Measurements from ENCODE around the gene TOP1. TPM values are rescaled to one million over a fixed set of nuclear protein-coding genes. Genes with fewer than 3 reads are reported as not detected.

TOP1 gene
- polyA plus RNA-seq, 1 of the 3 experiments (the other 2 are of a cell fraction): 11.9 TPM

DNA sequence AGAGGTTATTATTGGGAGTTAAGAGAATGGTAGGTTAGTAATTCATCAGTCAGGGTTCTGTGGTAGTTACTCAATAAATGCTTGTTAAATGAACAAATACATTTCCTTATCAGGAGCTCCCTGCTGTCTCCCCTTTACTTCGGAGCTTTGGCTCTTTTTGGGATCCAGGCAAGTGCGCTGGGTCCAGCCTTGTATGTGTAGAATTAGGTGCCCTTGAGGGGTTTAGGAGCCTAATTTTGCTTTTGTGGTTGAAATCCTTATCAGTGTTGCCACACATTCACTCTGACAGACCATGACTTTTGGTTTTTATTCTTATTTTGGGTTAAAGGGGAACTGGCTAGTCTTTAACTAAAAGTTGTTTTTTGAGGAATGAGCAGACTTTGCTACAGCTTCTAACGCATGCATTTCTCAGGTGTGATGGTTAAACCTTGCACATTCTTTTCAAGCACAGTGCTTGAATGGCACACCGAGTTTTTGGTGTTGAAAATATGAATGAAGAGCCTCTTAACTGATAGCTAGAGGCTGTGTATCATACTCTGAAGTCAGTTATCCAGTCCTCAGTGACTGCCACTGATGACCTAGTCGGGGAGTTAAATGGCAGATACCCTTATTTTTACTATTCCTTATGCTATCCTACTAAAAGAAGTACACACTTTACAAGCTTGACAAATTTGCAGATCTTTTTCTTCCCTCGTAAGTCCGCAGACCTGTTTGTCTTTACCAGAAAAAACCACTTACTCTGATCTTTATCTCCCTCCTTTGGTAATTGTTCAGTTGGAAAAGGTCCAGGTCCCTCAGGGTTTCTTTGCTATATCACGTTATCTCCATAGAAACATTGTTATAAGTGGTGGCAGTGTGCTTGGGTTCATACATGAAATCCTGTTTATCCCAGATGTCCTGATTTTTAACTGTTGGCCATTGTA lies 58.0 kb downstream of the TOP1 start:
- ChIA-PET POLR2A (interaction anchor here (0.9 to 2.9 kb wide), 2 partner anchors 14 to 58 kb away, joined by 3 to 12 read pairs; partner anchors contain the start of gene TOP1), CTCF (interaction anchor here (0.7 to 2.9 kb wide), 10 partner anchors 8 to 124 kb away, joined by 3 to 24 read pairs (median 4); no protein-coding TSS in a partner anchor)
- WGBS (ENCODE audit: low lambda C conversion rate): 36% methylated on average over 8 of the region's 8 CpGs
- no peak overlapping the region for H2AFZ ChIP-seq (ENCODE audit: low read depth)
- H3K27me3 ChIP-seq (ENCODE audit: insufficient read depth): no peaks in the 10 kb centered on the region
- peak; percentile 78 for TF ChIP-seq NFIC (IDR thresholded peaks at IDR 0.05; ENCODE audit: borderline replicate concordance)
- TF ChIP-seq TEAD4 (IDR thresholded peaks at IDR 0.05; ENCODE audit: borderline replicate concordance, insufficient read depth): peak; percentile 50; the same call in 1 of the 2 replicates
- peak; percentile 97 for TF ChIP-seq GATA2 (CRISPR knock-in tag; IDR thresholded peaks at IDR 0.05)
- TF ChIP-seq, protein P1, sequence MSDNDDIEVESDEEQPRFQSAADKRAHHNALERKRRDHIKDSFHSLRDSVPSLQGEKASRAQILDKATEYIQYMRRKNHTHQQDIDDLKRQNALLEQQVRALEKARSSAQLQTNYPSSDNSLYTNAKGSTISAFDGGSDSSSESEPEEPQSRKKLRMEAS (IDR thresholded peaks at IDR 0.05; ENCODE audit: low read depth): no peak
- TF ChIP-seq, protein P2, sequence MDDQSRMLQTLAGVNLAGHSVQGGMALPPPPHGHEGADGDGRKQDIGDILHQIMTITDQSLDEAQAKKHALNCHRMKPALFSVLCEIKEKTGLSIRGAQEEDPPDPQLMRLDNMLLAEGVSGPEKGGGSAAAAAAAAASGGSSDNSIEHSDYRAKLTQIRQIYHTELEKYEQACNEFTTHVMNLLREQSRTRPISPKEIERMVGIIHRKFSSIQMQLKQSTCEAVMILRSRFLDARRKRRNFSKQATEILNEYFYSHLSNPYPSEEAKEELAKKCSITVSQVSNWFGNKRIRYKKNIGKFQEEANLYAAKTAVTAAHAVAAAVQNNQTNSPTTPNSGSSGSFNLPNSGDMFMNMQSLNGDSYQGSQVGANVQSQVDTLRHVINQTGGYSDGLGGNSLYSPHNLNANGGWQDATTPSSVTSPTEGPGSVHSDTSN (IDR thresholded peaks at IDR 0.05): no peak
- peak; percentile 69 for TF ChIP-seq TCF12 (IDR thresholded peaks at IDR 0.05)
- TF ChIP-seq RCOR1 (IDR thresholded peaks at IDR 0.05; ENCODE audit: low read length): peak; percentile 91; the same call in 1 of the 2 replicates
- TF ChIP-seq FOXJ3 (CRISPR knock-in tag; IDR thresholded peaks at IDR 0.05): peak; percentile 88
- peak in 1 of 2 experiments; percentile 94; a peak in 2 of 4 replicates for TF ChIP-seq EP300 (IDR thresholded peaks at IDR 0.05; ENCODE audit: borderline replicate concordance in 1 of 2, low read depth in 1 of 2, low read length in 1 of 2)
- TF ChIP-seq RXRA (IDR thresholded peaks at IDR 0.05; ENCODE audit: borderline replicate concordance, low read depth): no peak
- no peak for TF ChIP-seq RAD21 (IDR thresholded peaks at IDR 0.05; ENCODE audit: low read length)
- no peak for TF ChIP-seq FOXM1 (IDR thresholded peaks at IDR 0.05; ENCODE audit: low read depth)
- no peak for TF ChIP-seq SMC3 (IDR thresholded peaks at IDR 0.05; ENCODE audit: low read depth, low read length)
- TF ChIP-seq CHD2 (IDR thresholded peaks at IDR 0.05; ENCODE audit: low read length, partially characterized antibody): peak; percentile 82
- TF ChIP-seq RFX5 (IDR thresholded peaks at IDR 0.05; ENCODE audit: low read length): peak; percentile 26; the same call in 1 of the 2 replicates
- peaks cover 14% of the 10 kb centered on the region for H3K79me2 ChIP-seq (ENCODE audit: insufficient read depth)
- no peaks in the 10 kb centered on the region for H4K20me1 ChIP-seq (ENCODE audit: insufficient read depth)
- peaks cover 44 to 80% of the 10 kb centered on the region in 2 experiments for H3K36me3 ChIP-seq (replicated peaks in 1 of 2; ENCODE audit: control insufficient read depth in 1 of 2, insufficient read depth in 2 of 2, low read length in 1 of 2)
- no peak overlapping the region; the same call in 1 of the 2 replicates for H3K4me2 ChIP-seq
- peak overlapping the region; percentile 32 to 98; a peak in 3 of 4 replicates for H3K27ac ChIP-seq (ENCODE audit: low read depth in 2 of 2, low read length in 1 of 2)
- no peak overlapping the region for H3K9ac ChIP-seq
- H3K4me3 ChIP-seq (ENCODE audit: low read depth in 2 of 2, low read length in 1 of 2): no peak overlapping the region; a peak in 1 of 4 replicates
- no peaks in the 10 kb centered on the region for H3K9me3 ChIP-seq
- H3F3A ChIP-seq (replicated peaks; ENCODE audit: insufficient read depth): peaks cover 13% of the 10 kb centered on the region
- H3K9me2 ChIP-seq: no peaks in the 10 kb centered on the region
- peak; percentile 76 for DNase-seq
- H3K4me1 ChIP-seq (ENCODE audit: control insufficient read depth in 1 of 2, insufficient read depth in 2 of 2, low read depth in 1 of 2, low read length in 1 of 2): peaks cover 0 to 19% of the 10 kb centered on the region in 2 experiments; a peak in 2 of 4 replicates

DNA sequence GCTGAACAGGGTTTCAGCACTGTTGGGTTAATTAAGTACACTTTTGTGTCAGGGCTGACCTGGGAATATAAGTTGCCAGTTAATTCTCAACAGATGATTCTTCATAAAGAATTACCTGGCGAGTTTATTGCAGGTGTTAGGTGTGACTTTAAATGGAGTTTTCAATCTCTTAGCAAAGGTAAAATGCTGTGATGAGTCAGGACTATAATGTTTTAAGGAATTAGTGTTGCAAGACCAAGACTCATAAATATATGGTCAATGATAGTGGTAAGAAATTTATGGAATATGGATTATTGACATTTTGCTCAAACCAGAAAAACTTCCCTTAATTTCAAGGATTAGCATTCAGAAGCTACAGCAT lies 58.7 kb downstream of the TOP1 start:
- Histone ChIP-seq H3F3A (replicated peaks; ENCODE audit: insufficient read depth) (peaks cover 13% of the 10 kb centered on the region), H3K9ac (no peak overlapping the region), H4K20me1 (ENCODE audit: insufficient read depth) (no peaks in the 10 kb centered on the region), H3K9me3 (no peaks in the 10 kb centered on the region), H3K9me2 (no peaks in the 10 kb centered on the region), H3K4me1 (ENCODE audit: control insufficient read depth in 1 of 2, insufficient read depth in 2 of 2, low read depth in 1 of 2, low read length in 1 of 2) (peaks cover 0 to 19% of the 10 kb centered on the region in 2 experiments; a peak in 2 of 4 replicates), H2AFZ (ENCODE audit: low read depth) (no peak overlapping the region), H3K36me3 (replicated peaks in 1 of 2; ENCODE audit: control insufficient read depth in 1 of 2, insufficient read depth in 2 of 2, low read length in 1 of 2) (peaks cover 43 to 80% of the 10 kb centered on the region in 2 experiments), H3K27ac (ENCODE audit: low read depth in 2 of 2, low read length in 1 of 2) (peak overlapping the region; percentile 32 to 98; a peak in 3 of 4 replicates), H3K79me2 (ENCODE audit: insufficient read depth) (peaks cover 14% of the 10 kb centered on the region), H3K4me3 (ENCODE audit: low read depth in 2 of 2, low read length in 1 of 2) (no peak overlapping the region), H3K4me2 (no peak overlapping the region), H3K27me3 (ENCODE audit: insufficient read depth) (no peaks in the 10 kb centered on the region)
- ChIA-PET CTCF (interaction anchor here (0.8 to 2.9 kb wide), 9 partner anchors 10 to 124 kb away, joined by 3 to 24 read pairs (median 4); no protein-coding TSS in a partner anchor), POLR2A (interaction anchor here (0.9 to 2.9 kb wide), 2 partner anchors 15 to 58 kb away, joined by 3 to 12 read pairs; partner anchors contain the start of gene TOP1)
- no peak for DNase-seq
- WGBS (ENCODE audit: low lambda C conversion rate): 64% methylated on average over 1 of the region's 1 CpG
- TF ChIP-seq JUND (IDR thresholded peaks at IDR 0.05) (no peak), MXI1 (IDR thresholded peaks at IDR 0.05; ENCODE audit: low read depth, low read length) (no peak), GATA2 (CRISPR knock-in tag; IDR thresholded peaks at IDR 0.05) (no peak)
- TF ChIP-seq, protein P3, sequence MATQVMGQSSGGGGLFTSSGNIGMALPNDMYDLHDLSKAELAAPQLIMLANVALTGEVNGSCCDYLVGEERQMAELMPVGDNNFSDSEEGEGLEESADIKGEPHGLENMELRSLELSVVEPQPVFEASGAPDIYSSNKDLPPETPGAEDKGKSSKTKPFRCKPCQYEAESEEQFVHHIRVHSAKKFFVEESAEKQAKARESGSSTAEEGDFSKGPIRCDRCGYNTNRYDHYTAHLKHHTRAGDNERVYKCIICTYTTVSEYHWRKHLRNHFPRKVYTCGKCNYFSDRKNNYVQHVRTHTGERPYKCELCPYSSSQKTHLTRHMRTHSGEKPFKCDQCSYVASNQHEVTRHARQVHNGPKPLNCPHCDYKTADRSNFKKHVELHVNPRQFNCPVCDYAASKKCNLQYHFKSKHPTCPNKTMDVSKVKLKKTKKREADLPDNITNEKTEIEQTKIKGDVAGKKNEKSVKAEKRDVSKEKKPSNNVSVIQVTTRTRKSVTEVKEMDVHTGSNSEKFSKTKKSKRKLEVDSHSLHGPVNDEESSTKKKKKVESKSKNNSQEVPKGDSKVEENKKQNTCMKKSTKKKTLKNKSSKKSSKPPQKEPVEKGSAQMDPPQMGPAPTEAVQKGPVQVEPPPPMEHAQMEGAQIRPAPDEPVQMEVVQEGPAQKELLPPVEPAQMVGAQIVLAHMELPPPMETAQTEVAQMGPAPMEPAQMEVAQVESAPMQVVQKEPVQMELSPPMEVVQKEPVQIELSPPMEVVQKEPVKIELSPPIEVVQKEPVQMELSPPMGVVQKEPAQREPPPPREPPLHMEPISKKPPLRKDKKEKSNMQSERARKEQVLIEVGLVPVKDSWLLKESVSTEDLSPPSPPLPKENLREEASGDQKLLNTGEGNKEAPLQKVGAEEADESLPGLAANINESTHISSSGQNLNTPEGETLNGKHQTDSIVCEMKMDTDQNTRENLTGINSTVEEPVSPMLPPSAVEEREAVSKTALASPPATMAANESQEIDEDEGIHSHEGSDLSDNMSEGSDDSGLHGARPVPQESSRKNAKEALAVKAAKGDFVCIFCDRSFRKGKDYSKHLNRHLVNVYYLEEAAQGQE (IDR thresholded peaks at IDR 0.05; ENCODE audit: low read depth, low read length): no peak
- TF ChIP-seq, protein P4, sequence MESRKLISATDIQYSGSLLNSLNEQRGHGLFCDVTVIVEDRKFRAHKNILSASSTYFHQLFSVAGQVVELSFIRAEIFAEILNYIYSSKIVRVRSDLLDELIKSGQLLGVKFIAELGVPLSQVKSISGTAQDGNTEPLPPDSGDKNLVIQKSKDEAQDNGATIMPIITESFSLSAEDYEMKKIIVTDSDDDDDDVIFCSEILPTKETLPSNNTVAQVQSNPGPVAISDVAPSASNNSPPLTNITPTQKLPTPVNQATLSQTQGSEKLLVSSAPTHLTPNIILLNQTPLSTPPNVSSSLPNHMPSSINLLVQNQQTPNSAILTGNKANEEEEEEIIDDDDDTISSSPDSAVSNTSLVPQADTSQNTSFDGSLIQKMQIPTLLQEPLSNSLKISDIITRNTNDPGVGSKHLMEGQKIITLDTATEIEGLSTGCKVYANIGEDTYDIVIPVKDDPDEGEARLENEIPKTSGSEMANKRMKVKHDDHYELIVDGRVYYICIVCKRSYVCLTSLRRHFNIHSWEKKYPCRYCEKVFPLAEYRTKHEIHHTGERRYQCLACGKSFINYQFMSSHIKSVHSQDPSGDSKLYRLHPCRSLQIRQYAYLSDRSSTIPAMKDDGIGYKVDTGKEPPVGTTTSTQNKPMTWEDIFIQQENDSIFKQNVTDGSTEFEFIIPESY (IDR thresholded peaks at IDR 0.05; ENCODE audit: borderline replicate concordance, low read depth): no peak
